CD4-positive, alpha-beta T cell treated with Interleukin-4 for 1 hour (primary cell): Measurements from ENCODE around the gene ADARB2.
A peak's percentile ranks its signal among the peaks of the same experiment; 100 is the strongest.
"Not testable (repeated sequence)": the region's sequence is repeated elsewhere in the genome, so short reads cannot be mapped to it uniquely, and the experiment has no call there.

ENCODE experiments used
- DNase-seq, 2 donors: peaks; one replicate each; pipeline ENCODE4 v3.0.0-alpha.2; 2020 to 2022

The ADARB2 gene

GRCh38 chr10:1173091-1173490 lies 564.2 kb downstream of the ADARB2 start:
- DNase-seq, result no peak

- no peak for DNase-seq
These were observed 564.9 kb downstream of the ADARB2 start for GRCh38 chr10:1172256-1172984.

GRCh38 chr10:1171586-1171985 lies 565.7 kb downstream of the ADARB2 start:
- no peak for DNase-seq

- no peak for DNase-seq
These were observed 566.1 kb downstream of the ADARB2 start for GRCh38 chr10:1171182-1171581.

GRCh38 chr10:1170867-1171180 lies 566.5 kb downstream of the ADARB2 start:
- DNase-seq, result no peak

GRCh38 chr10:1169981-1170866 lies 567.1 kb downstream of the ADARB2 start:
- DNase-seq, result no peak

- no peak for DNase-seq
These were observed 568.0 kb downstream of the ADARB2 start for GRCh38 chr10:1169186-1169885.

- DNase-seq, result no peak
These were observed 568.6 kb downstream of the ADARB2 start for GRCh38 chr10:1168763-1169162.

GRCh38 chr10:1166828-1167275 lies 570.5 kb downstream of the ADARB2 start:
- DNase-seq, result no peak

GRCh38 chr10:1166101-1166827 lies 571.1 kb downstream of the ADARB2 start:
- no peak for DNase-seq

GRCh38 chr10:1163831-1164230 lies 573.5 kb downstream of the ADARB2 start:
- no peak for DNase-seq

GRCh38 chr10:1163204-1163660 lies 574.1 kb downstream of the ADARB2 start:
- DNase-seq, result no peak

GRCh38 chr10:1162481-1163203 lies 574.7 kb downstream of the ADARB2 start:
- DNase-seq, result no peak

GRCh38 chr10:1161315-1161673 lies 576.0 kb downstream of the ADARB2 start:
- DNase-seq, result not testable (repeated sequence)

GRCh38 chr10:1160561-1161314 lies 576.6 kb downstream of the ADARB2 start:
- DNase-seq, result no peak

- peak in 1 of 2 donors; percentile 1 for DNase-seq
These were observed 577.9 kb downstream of the ADARB2 start for GRCh38 chr10:1159131-1160061.

GRCh38 chr10:1158536-1158935 lies 578.8 kb downstream of the ADARB2 start:
- DNase-seq, result not testable (repeated sequence)

- DNase-seq, result no peak
These were observed 579.3 kb downstream of the ADARB2 start for GRCh38 chr10:1158066-1158465.

GRCh38 chr10:1157615-1157933 lies 579.8 kb downstream of the ADARB2 start:
- DNase-seq, result no peak

GRCh38 chr10:1156921-1157614 lies 580.3 kb downstream of the ADARB2 start:
- DNase-seq, result no peak
